Measurements from ENCODE around the gene APLN.

The APLN gene

DNA sequence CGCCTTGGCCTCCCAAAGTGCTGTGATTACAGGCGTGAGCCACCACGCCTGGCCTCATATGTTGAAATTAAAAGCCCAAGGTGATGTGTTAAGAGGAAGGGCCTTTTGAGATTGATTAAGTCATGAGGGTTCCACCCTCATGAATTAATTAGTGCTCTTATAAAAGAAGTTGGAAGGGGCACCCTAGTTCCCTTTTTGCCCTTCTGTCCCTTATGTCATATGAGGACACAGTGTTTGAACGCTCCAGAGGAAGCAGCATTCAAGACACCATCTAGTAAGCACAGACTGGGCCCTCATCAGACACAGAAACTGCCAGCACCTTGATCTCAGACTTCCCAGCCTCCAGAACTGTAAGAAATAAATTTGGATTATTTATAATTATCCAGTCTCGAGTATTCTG, 5.1 kb upstream of the APLN start:
- no peak for DNase-seq

DNA sequence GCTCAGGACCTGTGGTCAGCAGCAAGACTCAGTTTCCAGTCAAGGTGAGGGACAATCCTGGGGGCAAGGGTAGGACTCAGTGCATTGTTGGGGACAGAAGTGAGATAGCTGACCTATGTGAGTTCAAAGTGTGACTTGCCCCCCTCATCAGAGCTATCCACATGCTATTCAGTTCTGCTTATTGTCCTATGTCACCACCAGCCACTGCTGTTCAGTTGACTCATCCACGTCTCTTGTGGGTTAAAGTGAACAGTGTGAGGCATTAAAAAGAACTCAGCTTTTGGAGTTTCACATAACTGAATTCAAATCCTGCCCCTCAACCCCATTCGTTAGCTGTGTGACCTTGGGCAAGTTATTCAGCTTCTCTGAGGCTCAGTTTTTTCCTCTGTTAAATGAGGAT, 4.4 kb upstream of the APLN start:
- no peak for DNase-seq

GRCh38 chrX:129658429-129658828, 3.7 kb upstream of the APLN start:
- no peak for DNase-seq

DNA sequence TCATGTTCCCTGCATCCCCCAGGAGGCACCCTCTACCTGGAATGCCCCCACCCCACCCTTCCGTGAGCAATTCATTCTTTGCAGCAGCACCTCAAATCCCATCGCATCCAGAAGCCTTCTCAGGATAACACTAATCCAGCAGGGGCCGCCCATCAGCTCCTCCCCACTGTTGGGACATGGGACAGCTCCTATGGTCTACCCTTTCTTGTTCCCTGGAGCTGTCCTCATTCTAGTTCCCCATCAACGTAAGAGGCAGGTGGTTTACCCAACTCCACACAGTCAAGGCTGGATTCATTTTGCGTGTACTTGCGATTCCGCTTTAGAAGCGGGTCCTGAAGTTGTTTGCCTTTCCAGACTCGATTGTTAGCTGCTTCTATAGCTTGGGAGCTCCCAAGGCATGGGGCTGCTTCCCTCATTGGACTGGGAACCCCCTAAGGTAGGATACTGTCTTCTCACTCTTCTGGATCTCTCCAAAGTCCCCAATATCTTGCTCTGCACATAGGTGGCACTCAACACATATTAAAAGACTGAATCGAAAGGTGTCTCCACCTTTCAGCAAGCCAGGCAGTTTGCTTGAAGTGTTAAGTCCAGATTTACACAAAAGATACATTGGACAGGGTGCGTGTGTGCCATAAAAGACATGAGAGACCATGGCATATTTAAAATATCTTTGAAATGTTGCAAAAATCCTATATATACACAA, 942 bp upstream of the APLN start:
- DNase-seq = peak; percentile 27

GRCh38 chrX:129653971-129654651, 645 bp downstream of the APLN start:
- DNase-seq = peak; percentile 70

DNA sequence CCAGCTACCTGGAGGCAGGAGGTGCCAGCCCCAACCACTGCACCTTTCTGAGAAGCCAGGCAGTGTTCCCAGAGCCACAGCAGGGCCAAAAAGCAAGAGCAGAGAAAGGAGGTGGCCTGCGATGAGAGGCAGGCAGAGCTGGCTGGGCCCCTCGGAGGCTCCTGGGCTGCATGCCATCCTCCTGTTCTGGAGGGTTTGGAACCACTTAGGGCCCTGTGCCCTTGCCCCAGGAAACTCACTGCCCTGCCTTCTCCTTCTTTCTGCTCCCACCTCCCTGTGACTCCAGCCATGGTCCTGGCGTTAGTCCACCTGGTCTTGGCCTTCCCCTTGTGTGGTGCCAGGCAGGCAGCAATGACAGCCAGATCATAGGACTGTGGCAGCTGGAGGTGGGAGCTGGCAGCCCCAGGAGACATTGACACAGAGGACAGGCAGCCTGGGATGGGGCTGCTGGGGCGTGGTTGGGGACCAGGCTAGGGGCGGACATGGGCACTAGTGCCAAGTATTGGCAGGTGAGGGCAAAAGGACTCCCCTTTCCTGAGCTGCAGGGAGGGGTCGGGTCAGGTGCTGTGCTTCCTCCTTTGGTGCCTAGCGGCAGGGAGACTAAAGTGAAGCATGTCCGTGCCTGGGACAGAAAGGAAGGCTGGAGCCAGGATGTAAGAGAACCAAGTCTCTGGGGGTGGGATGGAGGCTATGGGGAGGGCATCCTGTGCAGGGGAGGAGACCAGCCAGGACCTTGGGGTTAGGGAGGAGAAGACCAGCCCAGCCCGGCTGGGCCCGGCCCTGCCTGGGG, 1.4 kb downstream of the APLN start:
- peak; percentile 32 for DNase-seq

- no peak for DNase-seq
Observed at GRCh38 chrX:129652565-129653169, 2.1 kb downstream of the APLN start.

- DNase-seq = no peak
Observed at GRCh38 chrX:129651756-129652564, 2.8 kb downstream of the APLN start.

- no peak for DNase-seq
Observed at GRCh38 chrX:129650821-129651510, 3.8 kb downstream of the APLN start.

GRCh38 chrX:129650183-129650689, 4.5 kb downstream of the APLN start:
- DNase-seq = no peak

- no peak for DNase-seq
Observed at GRCh38 chrX:129649268-129650182, 5.2 kb downstream of the APLN start.

- no peak for DNase-seq
Observed at GRCh38 chrX:129648514-129649267, 6.1 kb downstream of the APLN start.

DNA sequence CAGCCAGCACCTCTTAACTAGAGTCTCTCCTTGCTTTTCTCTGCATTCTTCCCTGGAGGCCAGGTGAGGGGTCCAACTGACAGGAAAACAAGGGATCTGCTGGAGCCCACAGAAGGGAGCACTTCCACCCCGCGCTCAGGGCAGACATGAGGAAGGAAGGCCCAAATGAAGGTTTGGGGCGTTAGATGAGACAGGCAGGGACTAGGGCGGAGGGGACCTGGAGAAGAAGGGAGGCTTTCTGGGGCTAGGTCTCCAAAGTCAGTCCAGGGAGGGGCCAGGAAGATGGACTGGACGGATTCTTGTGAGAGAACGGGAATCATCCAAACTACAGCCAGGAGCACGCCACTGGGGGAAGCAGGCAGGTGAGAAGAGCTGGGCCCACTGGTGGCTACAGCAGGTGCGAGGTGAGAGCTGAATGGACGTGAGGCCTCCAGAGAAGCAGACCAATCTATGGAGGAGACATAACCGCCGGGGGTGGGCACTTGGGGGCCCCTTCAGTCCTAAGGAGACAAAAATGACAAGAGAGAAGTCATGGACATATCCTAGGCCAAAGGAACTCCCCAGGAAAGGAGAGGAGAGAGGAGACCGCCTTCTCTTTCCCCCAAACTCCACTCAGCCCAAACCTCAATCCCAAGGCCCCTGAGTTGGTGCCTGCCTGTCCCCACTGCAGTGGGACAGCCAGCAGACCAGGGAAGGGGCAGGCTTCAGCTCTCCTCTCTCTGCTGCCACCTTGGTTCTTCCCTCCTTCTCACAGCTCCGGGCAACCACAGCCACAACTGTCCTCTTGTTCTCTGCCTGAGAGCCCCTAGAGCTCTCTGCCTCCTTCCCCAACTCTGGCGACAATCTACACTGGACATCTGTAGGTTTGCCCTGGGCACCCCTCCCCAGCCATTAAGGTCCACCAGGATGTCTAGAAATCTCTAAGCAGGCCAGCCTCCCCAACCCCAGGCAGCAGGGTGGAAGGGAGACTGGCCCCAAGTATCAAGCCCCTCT, 7.0 kb downstream of the APLN start:
- no peak for DNase-seq

- DNase-seq = no peak
Observed at GRCh38 chrX:129646566-129647417, 8.0 kb downstream of the APLN start.

GRCh38 chrX:129642641-129643040, 12.1 kb downstream of the APLN start:
- DNase-seq = no peak

DNA sequence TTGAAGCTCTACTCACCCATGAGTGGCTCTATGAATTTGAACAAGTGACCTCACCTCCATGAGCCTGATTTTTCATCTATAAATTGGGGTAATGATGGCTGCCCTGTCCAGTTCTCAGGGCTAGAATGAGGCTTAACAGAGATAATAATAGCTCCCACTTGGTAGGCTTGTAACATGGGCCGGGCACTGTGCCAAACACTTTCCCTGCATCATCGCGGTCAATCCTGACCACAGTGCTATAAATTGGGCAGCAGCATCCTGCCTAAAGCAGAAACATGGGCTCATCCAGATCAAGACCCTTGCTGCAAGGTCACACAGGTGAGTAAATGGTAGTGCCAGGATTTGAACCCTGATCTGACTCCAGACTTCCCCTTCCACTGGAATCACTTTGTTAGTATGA, 12.8 kb downstream of the APLN start:
- DNase-seq = no peak

DNA sequence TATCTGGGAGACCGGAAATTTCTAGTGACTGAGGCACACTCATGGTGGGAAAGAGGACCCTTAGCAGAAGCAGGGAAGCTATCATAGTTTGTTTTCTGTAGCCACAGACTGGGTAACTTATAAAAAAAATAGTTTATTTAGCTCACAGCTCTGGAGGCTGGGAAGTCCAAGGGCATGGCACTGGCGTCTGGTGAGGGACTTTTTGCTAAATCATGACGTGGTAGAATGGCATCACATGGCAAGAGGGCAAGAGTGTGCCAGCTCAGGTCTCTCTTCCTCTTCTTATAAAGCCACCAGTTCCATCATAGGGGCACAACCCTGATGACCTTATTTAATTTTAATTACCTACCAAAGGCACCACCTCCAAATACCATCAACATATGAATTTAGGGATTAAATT, 13.3 kb downstream of the APLN start:
- DNase-seq = no peak

GRCh38 chrX:129640737-129641136, 14.0 kb downstream of the APLN start:
- no peak for DNase-seq

Measured in NCI-H69 (cell line).